HG03025 (cell line): ENCODE measurements around the gene PIGT.

Source experiments
- ATAC-seq: cut with Tn5 transposase; IDR thresholded peaks from one replicate; pipeline ENCODE4 v1.9.1; 2021; ENCODE audit warnings: mild to moderate bottlenecking, moderate library complexity; ENCODE audit not compliant: unreplicated experiment, low FRiP score

PIGT gene

DNA sequence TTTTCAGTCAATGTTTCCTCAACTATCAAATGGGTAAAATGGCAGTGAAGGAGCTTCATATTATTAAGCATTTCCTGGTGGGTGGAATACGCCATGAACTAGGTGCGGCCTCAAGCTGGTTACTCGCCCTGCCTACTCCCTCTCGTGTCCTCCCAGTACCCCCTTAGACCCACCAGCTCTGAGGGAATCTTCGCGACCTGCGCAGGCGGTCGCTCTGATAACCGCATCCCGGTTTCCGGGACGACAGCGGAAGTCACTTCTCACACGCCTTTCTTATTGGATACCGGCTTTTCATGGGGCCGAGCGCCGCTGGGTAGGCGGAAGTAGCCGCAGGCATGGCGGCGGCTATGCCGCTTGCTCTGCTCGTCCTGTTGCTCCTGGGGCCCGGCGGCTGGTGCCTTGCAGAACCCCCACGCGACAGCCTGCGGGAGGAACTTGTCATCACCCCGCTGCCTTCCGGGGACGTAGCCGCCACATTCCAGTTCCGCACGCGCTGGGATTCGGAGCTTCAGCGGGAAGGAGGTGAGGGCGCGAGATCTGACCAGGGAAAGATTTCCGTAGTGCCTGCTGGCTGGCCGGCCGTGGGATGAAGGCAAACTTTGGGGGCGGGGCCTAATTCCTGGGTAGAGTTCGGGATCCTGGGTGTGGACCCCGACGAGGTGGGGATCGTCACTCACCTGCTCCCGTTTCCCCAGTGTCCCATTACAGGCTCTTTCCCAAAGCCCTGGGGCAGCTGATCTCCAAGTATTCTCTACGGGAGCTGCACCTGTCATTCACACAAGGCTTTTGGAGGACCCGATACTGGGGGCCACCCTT is at the start of gene PIGT:
TSS of gene PIGT (plus strand) at position 320 of the 816 bp plus-strand sequence. CDS start at position 336, 16 bp downstream.
- peak; percentile 54 for ATAC-seq

GRCh38 chr20:45366192-45366591 is 49.7 kb upstream of the PIGT start:
- ATAC-seq: no peak

DNA sequence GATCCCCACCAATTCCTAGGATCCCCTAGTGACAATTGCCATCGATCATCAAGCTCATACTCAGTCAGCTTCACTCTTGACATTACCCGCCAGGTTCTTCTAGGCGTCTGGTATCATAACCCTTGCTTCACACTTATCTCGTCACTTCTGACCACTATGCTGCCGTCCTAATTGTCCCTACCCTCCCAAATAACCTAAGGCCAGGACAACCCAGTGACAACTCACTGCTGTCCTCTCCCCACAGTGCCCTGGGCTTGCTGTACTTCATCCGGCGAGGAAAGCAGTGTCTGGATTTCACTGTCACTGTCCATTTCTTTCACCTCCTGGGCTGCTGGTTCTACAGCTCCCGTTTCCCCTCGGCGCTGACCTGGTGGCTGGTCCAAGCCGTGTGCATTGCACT is 49.3 kb upstream of the PIGT start:
- ATAC-seq: no peak

- no peak for ATAC-seq
These were observed 48.8 kb upstream of the PIGT start for GRCh38 chr20:45367126-45367525.

GRCh38 chr20:45368221-45368980 is 47.5 kb upstream of the PIGT start:
- peak; percentile 66 for ATAC-seq

- ATAC-seq: no peak
These were observed 45.3 kb upstream of the PIGT start for GRCh38 chr20:45370571-45371160.

DNA sequence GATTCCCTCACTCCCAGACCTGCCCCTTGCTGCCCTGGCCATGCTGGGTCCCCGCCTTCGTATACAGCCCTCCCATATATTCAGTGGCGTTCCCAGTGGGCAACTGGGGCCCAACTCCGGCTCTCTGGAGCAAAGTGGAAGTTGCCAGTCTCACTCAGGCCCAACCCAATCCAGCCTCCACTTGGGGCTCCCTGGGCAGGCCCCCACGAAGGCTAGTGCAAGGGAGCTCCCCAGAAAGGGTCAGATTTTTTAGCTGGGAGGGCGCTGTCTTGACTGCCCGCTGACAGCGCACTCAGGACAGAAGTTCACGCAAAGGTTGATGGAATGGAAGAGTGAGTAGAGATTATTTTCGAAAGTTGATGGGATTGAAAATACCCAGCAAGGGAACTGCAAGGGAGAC is 43.7 kb upstream of the PIGT start:
- no peak for ATAC-seq

DNA sequence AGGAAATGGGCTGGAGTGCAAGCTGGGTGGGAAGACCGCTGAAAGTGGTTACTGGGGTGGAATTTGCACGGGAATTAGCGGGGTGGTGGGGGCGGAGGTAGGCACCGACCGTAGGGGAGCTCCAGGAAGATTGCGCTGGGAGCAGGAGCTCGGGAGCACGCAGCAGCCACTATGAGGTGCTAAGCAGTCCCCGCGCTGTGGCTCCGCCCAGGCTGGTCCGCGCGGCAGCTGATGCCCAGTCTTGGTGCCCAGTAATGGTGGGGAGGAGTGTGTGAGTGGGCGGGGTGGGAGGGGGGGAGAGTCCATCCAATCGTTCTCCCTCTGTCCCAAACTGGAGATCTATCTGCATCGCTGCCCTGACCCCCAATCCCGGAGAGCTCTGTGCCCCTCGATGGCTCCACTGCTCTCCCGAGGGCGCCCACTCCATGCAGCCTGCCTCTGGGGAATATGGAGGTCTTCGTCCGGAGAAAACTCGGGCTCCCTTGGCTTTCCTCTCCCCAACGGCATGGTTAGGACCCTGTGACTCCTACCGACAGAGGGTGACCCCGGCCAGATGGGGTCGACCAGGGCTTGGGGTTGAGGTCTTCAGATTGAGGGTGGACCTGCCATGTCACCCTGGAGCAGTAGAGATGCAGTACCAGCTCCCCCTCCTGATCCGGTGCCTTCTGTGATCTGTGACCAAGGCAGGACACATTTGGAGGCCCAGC is 43.1 kb upstream of the PIGT start:
- no peak for ATAC-seq

DNA sequence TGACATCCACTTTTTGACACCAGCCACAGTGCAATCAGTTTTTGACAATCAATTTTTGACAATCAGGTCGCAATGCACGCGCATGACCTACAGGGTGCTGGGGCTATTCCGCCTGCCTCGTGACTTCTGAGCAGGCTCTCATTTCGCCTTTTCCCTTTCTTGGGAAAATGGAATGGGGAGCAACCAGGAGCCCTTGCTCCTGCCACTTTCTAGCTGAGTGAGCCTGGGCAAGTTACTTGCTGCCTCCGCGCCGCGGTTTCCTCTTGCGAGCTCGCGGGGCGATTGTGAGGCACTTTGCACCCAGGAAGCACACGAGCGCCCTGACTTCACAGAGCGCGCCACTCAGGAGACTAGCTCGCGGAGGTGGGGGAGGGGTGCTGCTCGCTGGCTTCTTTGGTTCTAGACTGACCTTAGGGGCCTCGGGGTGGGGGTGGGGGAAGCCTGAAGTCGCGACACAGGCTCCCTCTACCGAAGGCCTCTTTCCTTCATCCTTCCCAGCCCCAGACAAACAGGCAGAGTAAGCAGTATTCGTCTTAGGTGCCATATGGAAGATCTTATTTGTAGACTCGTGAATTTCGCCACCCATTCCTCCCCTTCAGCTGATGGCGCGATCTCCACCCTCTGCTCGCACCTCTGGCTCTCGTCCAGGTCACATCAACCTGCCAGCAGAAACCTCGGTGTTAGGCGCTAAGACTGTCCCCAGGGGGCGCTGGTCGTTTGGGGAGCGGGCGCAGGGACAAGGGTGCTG is 42.4 kb upstream of the PIGT start:
- ATAC-seq: no peak

DNA sequence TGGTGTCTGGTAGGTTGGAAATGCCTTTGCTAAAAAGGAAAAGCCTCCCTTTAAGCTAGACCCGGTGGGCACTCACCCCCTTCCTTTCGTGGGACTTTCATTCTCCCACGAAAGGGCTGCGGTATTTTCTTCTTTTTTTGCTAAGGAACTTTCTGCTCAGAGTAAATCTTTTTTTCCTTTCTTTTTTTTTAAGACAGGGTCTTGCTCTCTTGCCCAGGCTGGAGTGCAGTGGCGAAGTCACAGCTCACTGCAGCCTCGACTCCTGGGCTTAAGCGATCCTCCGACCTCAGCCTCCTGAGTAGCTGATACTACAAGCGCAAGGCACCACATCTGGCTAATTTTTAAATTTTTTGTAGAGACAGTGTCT is 41.9 kb upstream of the PIGT start:
- ATAC-seq: no peak

GRCh38 chr20:45374966-45375365 is 41.0 kb upstream of the PIGT start:
- no peak for ATAC-seq

GRCh38 chr20:45377269-45377668 is 38.7 kb upstream of the PIGT start:
- ATAC-seq: no peak

- no peak for ATAC-seq
These were observed 37.8 kb upstream of the PIGT start, which contains the start of gene TP53TG5 for GRCh38 chr20:45378191-45378590. TSS of gene TP53TG5 (minus strand) at chr20:45378325. CDS start at chr20:45378236, 89 bp downstream.

- no peak for ATAC-seq
These were observed 28.7 kb upstream of the PIGT start for GRCh38 chr20:45387274-45387673.

- ATAC-seq: no peak
These were observed 25.0 kb upstream of the PIGT start for GRCh38 chr20:45390931-45391330.

DNA sequence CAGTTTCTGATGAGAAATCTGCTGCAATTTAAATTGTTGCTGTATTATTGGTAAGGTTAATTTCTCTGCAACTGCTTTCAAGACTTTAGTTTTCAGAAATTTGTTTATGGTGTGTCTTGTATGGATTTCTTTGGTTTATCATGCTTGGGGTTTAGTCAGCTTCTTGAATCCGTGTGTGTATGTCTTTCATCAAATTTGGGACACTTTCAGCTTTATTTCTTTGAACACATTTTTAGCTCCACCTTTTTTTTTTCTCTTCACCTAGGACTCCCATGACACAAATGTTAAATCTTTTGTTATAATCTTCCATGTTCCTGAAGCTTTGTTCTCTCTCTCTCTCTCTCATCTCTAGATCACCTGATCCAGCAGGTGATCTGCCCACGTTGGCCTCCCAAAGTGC is 24.4 kb upstream of the PIGT start:
- ATAC-seq: no peak

DNA sequence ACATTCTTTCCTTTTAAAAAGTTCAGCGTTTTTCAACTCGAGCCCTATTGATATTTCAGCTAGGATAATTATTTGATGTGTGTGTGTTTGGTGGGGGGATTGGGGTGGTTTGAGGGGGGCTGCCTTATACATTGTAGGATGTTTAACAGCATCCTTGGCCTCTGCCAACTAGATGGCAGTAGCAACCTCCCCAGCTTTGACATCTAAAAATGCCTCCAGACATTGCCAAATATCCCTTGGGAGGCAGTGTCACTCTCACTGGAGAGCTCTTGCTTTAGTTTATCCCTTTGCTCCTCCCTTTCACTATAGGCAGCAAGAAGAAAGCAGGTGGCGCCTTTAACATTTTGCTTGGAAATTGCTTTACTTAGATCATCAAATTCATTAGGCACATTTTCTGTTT is 23.2 kb upstream of the PIGT start:
- no peak for ATAC-seq

- no peak for ATAC-seq
These were observed 21.5 kb upstream of the PIGT start for GRCh38 chr20:45394221-45395113.

GRCh38 chr20:45395114-45395415 is 20.9 kb upstream of the PIGT start:
- ATAC-seq: no peak
